HG02610 (cell line): Measurements from ENCODE around the gene KPNA2.
A peak's percentile ranks its signal among the peaks of the same experiment; 100 is the strongest.
"Not testable (repeated sequence)": the region's sequence is repeated elsewhere in the genome, so short reads cannot be mapped to it uniquely, and the experiment has no call there.

Experiments
- ATAC-seq: cut with Tn5 transposase; IDR thresholded peaks from one replicate; pipeline ENCODE4 v1.9.1; 2021; ENCODE audit warnings: mild to moderate bottlenecking, moderate library complexity; ENCODE audit not compliant: unreplicated experiment

The KPNA2 gene

GRCh38 chr17:68019675-68020408 is 15.7 kb upstream of the KPNA2 start:
- ATAC-seq, result peak; percentile 89

- ATAC-seq, result peak; percentile 1
These were observed 15.2 kb upstream of the KPNA2 start for GRCh38 chr17:68020409-68020756.

GRCh38 chr17:68020791-68021190 is 14.7 kb upstream of the KPNA2 start:
- ATAC-seq, result not testable (repeated sequence)

- ATAC-seq, result no peak
These were observed 13.6 kb upstream of the KPNA2 start for GRCh38 chr17:68021963-68022362.

- ATAC-seq, result not testable (repeated sequence)
These were observed 13.0 kb upstream of the KPNA2 start for GRCh38 chr17:68022547-68022946.

- no peak for ATAC-seq
These were observed 5.9 kb upstream of the KPNA2 start for GRCh38 chr17:68029512-68030215.

GRCh38 chr17:68033636-68034451 is 1.7 kb upstream of the KPNA2 start:
- no peak for ATAC-seq

- ATAC-seq, result no peak
These were observed 1.1 kb upstream of the KPNA2 start for GRCh38 chr17:68034452-68034776.

GRCh38 chr17:68035131-68035522 is 408 bp upstream of the KPNA2 start:
- peak; percentile 88 for ATAC-seq

GRCh38 chr17:68036304-68037147 is 991 bp downstream of the KPNA2 start:
- no peak for ATAC-seq

GRCh38 chr17:68047153-68047846 is 11.8 kb downstream of the KPNA2 start:
- no peak for ATAC-seq

GRCh38 chr17:68047890-68048542 is 12.5 kb downstream of the KPNA2 start:
- ATAC-seq, result not testable (repeated sequence)

- no peak for ATAC-seq
These were observed 13.5 kb downstream of the KPNA2 start for GRCh38 chr17:68048996-68049395.

GRCh38 chr17:68049812-68050437 is 14.4 kb downstream of the KPNA2 start:
- ATAC-seq, result not testable (repeated sequence)

GRCh38 chr17:68051321-68052312 is 16.1 kb downstream of the KPNA2 start:
- ATAC-seq, result not testable (repeated sequence)

- no peak for ATAC-seq
These were observed 17.3 kb downstream of the KPNA2 start for GRCh38 chr17:68052810-68053209.

GRCh38 chr17:68053231-68054013 is 17.9 kb downstream of the KPNA2 start:
- ATAC-seq, result no peak
